ENCODE measurements around the gene RALGPS1. TPM values are rescaled to one million over a fixed set of nuclear protein-coding genes. Genes with fewer than 3 reads are reported as not detected.

The RALGPS1 gene
- total RNA-seq, 2 experiments from 2014 or later, result 14.1 to 14.4 TPM

- Histone ChIP-seq H3K9me3 (ENCODE audit: low read length) (no peaks in the 10 kb centered on the region), H3K27ac (ENCODE audit: low read depth, low read length, poor library complexity, severe bottlenecking) (no peak overlapping the region), H3K4me2 (ENCODE audit: low read length) (no peak overlapping the region), H3K79me2 (ENCODE audit: insufficient read depth, low read depth, low read length) (no peaks in the 10 kb centered on the region), H3K4me1 (ENCODE audit: insufficient read depth, low read length, poor library complexity, severe bottlenecking) (peaks cover 50% of the 10 kb centered on the region), H3K9me2 (ENCODE audit: insufficient read depth, low read length) (no peaks in the 10 kb centered on the region), H2AFZ (ENCODE audit: low read length) (peak overlapping the region; percentile 49; the same call in 1 of the 2 replicates), H3K4me3 (ENCODE audit: low read depth, low read length, poor library complexity, severe bottlenecking) (no peak overlapping the region), H4K20me1 (ENCODE audit: insufficient read depth, low read length) (no peaks in the 10 kb centered on the region), H3K36me3 (ENCODE audit: insufficient read depth, low read length) (no peaks in the 10 kb centered on the region)
- intact Hi-C loops (cut with micrococcal nuclease; ENCODE audit: unreplicated experiment), result no loop called here
- BruUV-seq (replicated peaks), result no TSS peak
- no peak for TF ChIP-seq EZH2phosphoT487 (IDR thresholded peaks at IDR 0.05; ENCODE audit: borderline replicate concordance, low read depth, low read length)
- TF ChIP-seq, protein P1, sequence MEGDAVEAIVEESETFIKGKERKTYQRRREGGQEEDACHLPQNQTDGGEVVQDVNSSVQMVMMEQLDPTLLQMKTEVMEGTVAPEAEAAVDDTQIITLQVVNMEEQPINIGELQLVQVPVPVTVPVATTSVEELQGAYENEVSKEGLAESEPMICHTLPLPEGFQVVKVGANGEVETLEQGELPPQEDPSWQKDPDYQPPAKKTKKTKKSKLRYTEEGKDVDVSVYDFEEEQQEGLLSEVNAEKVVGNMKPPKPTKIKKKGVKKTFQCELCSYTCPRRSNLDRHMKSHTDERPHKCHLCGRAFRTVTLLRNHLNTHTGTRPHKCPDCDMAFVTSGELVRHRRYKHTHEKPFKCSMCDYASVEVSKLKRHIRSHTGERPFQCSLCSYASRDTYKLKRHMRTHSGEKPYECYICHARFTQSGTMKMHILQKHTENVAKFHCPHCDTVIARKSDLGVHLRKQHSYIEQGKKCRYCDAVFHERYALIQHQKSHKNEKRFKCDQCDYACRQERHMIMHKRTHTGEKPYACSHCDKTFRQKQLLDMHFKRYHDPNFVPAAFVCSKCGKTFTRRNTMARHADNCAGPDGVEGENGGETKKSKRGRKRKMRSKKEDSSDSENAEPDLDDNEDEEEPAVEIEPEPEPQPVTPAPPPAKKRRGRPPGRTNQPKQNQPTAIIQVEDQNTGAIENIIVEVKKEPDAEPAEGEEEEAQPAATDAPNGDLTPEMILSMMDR (conservative IDR thresholded peaks at IDR 0.05; ENCODE audit: low read length), result no peak
- no peak for DNase-seq (ENCODE audit: low spot score)
- ChIA-PET POLR2A (no interaction called here), CTCF (ENCODE audit: unreplicated experiment) (interaction anchor here (0.5 kb wide), 1 partner anchor 9 kb away, joined by 3 read pairs; no protein-coding TSS in a partner anchor)
Observed at GRCh38 chr9:127158786-127159324, 244.3 kb downstream of the RALGPS1 start.

- Histone ChIP-seq H3K79me2 (ENCODE audit: insufficient read depth, low read depth, low read length) (no peaks in the 10 kb centered on the region), H3K27ac (ENCODE audit: low read depth, low read length, poor library complexity, severe bottlenecking) (no peak overlapping the region), H4K20me1 (ENCODE audit: insufficient read depth, low read length) (no peaks in the 10 kb centered on the region), H3K9me2 (ENCODE audit: insufficient read depth, low read length) (no peaks in the 10 kb centered on the region), H3K4me1 (ENCODE audit: insufficient read depth, low read length, poor library complexity, severe bottlenecking) (peaks cover 49% of the 10 kb centered on the region), H2AFZ (ENCODE audit: low read length) (peak overlapping the region; percentile 49; the same call in 1 of the 2 replicates), H3K9me3 (ENCODE audit: low read length) (no peaks in the 10 kb centered on the region), H3K4me3 (ENCODE audit: low read depth, low read length, poor library complexity, severe bottlenecking) (no peak overlapping the region), H3K36me3 (ENCODE audit: insufficient read depth, low read length) (no peaks in the 10 kb centered on the region), H3K4me2 (ENCODE audit: low read length) (no peak overlapping the region)
- TF ChIP-seq, protein P1 (conservative IDR thresholded peaks at IDR 0.05; ENCODE audit: low read length), result peak; percentile 50
- TF ChIP-seq EZH2phosphoT487 (IDR thresholded peaks at IDR 0.05; ENCODE audit: borderline replicate concordance, low read depth, low read length), result no peak
- no TSS peak for BruUV-seq (replicated peaks)
- POLR2A ChIA-PET, result no interaction called here
- intact Hi-C loops (cut with micrococcal nuclease; ENCODE audit: unreplicated experiment), result no loop called here
- DNase-seq (ENCODE audit: low spot score), result peak; percentile 36
- CTCF ChIA-PET (ENCODE audit: unreplicated experiment), result interaction anchor here (0.5 kb wide), 1 partner anchor 9 kb away, joined by 3 read pairs; no protein-coding TSS in a partner anchor
Observed at GRCh38 chr9:127159325-127159801, 244.8 kb downstream of the RALGPS1 start.

DNA sequence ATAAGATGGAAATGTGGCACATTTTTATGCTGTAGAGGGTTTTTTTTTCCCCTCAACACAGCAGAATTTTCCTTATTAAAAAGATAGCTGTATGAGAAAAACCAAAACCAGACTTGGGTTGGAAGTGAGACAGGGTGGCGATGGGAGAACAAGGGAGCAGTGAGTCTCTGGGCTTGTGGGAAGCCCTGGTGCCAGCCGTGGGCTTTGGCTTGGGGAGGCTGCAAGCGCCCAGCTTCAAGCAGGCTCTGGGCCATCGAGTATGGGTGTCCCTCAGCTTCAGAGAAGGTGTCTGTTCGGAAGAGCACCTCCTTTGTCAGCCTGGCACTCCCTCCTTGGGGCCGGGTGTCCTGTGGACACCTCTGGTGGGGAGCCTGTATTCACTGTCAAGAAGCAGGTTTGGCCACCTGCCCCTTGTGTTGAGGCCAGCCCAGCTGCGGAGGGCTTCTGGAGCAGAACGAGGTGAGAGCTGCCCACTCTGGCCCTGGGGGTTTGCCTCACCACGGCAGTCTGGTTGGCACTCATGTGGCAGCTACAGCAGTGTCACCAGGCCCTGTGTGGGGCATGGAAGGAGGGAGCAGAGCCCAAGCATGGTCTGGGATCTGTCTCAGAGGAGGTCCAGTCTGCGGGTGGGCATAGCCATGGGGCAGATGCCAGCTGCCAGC lies 245.5 kb downstream of the RALGPS1 start:
- intact Hi-C loops (cut with micrococcal nuclease; ENCODE audit: unreplicated experiment), result no loop called here
- POLR2A ChIA-PET, result no interaction called here
- no peak overlapping the region for H2AFZ ChIP-seq (ENCODE audit: low read length)
- no TSS peak for BruUV-seq (replicated peaks)
- no peaks in the 10 kb centered on the region for H3K9me2 ChIP-seq (ENCODE audit: insufficient read depth, low read length)
- TF ChIP-seq, protein P1 (conservative IDR thresholded peaks at IDR 0.05; ENCODE audit: low read length), result no peak
- no peak for TF ChIP-seq EZH2phosphoT487 (IDR thresholded peaks at IDR 0.05; ENCODE audit: borderline replicate concordance, low read depth, low read length)
- peaks cover 45% of the 10 kb centered on the region for H3K4me1 ChIP-seq (ENCODE audit: insufficient read depth, low read length, poor library complexity, severe bottlenecking)
- H3K27ac ChIP-seq (ENCODE audit: low read depth, low read length, poor library complexity, severe bottlenecking), result no peak overlapping the region
- no peaks in the 10 kb centered on the region for H3K79me2 ChIP-seq (ENCODE audit: insufficient read depth, low read depth, low read length)
- H3K4me2 ChIP-seq (ENCODE audit: low read length), result no peak overlapping the region
- H4K20me1 ChIP-seq (ENCODE audit: insufficient read depth, low read length), result no peaks in the 10 kb centered on the region
- DNase-seq (ENCODE audit: low spot score), result no peak
- H3K36me3 ChIP-seq (ENCODE audit: insufficient read depth, low read length), result no peaks in the 10 kb centered on the region
- no peaks in the 10 kb centered on the region for H3K9me3 ChIP-seq (ENCODE audit: low read length)
- H3K4me3 ChIP-seq (ENCODE audit: low read depth, low read length, poor library complexity, severe bottlenecking), result no peak overlapping the region
- CTCF ChIA-PET (ENCODE audit: unreplicated experiment), result no interaction called here

Data from OCI-LY7 (cell line).